MG63 (cell line): Measurements from ENCODE around the gene SYT8. TPM values are rescaled to one million over a fixed set of nuclear protein-coding genes. Genes with fewer than 3 reads are reported as not detected.

Experiments used
- DNase-seq: peaks from one replicate; pipeline ENCODE4 v3.0.0-alpha.2; 2020
- H3K27me3 ChIP-seq: fragments of 250-450 bp; sonication (Bioruptor Pico); 2 replicates; pipeline ENCODE4 v1.5.1; 2020; ENCODE audit warnings: mild to moderate bottlenecking, moderate library complexity
- H3K36me3 ChIP-seq: fragments of 250-450 bp; sonication (Bioruptor Pico); 2 replicates; pipeline ENCODE4 v1.5.1; 2020; ENCODE audit warnings: mild to moderate bottlenecking, moderate library complexity
- H3K4me3 ChIP-seq: fragments of 250-450 bp; sonication (Bioruptor Pico); 2 replicates; pipeline ENCODE4 v1.5.1; 2020; ENCODE audit warnings: mild to moderate bottlenecking, moderate library complexity
- H3K9me3 ChIP-seq: fragments of 250-450 bp; sonication (Bioruptor Pico); 2 replicates; pipeline ENCODE4 v1.5.1; 2020; ENCODE audit warnings: mild to moderate bottlenecking, moderate library complexity
- total RNA-seq: library from RNA; depleted of rRNA; stranded (reverse); fragments of >200 nt; shearing (Covaris generic); gene quantifications from 2 replicates; pipeline ENCODE4 v1.2.3, GENCODE V29; 2014; ENCODE audit warnings: low replicate concordance

SYT8 gene
- total RNA-seq, 1 experiment from 2014 or later, result not detected

- DNase-seq, result peak; percentile 86
- Histone ChIP-seq H3K36me3 (no peaks in the 10 kb centered on the region), H3K4me3 (no peak overlapping the region), H3K27me3 (no peaks in the 10 kb centered on the region), H3K9me3 (no peaks in the 10 kb centered on the region)
These were observed 7.5 kb upstream of the SYT8 start for GRCh38 chr11:1827095-1827813.

DNA sequence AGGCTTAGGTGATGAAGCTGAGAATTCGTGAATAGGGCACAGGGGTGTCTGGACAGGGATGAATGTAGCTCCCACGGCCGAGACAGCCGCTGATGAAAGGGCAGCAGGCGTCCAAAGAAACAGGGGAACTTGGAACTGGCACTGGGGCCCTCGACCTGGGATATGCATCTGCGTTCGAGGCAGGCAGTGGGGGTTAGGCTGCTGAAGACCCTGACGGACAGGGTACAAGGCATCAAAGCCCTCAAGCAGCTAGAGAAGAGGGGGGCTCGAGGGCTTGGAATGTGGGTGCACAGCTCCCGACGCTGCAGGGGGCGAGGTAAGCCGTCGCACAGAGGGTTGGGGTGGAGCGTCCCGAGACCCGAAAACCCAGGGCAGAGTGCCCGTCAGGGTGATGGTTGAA, 6.9 kb upstream of the SYT8 start:
- no peaks in the 10 kb centered on the region for H3K27me3 ChIP-seq
- no peaks in the 10 kb centered on the region for H3K36me3 ChIP-seq
- no peak overlapping the region for H3K4me3 ChIP-seq
- no peaks in the 10 kb centered on the region for H3K9me3 ChIP-seq
- DNase-seq, result no peak

DNA sequence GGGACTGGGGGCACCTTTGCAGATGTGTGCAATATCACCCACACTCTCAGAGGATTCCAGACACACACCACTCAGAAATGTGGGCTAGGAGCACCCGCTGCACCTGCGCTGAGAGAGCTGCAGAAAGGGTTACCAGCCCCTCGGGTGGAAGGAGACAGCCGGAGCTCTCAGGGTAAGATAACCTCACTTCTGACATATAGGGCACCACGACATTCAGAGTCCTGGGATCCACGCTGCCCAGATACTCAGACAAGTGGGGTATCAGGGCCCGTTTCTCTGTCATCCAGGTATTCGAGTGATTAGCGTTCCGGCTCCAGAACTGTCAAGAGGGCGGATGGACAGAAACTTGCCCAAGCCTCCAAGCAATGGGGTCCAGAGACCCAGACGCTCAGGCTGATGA, 6.2 kb upstream of the SYT8 start:
- Histone ChIP-seq H3K27me3 (no peaks in the 10 kb centered on the region), H3K36me3 (no peaks in the 10 kb centered on the region), H3K4me3 (no peak overlapping the region), H3K9me3 (no peaks in the 10 kb centered on the region)
- DNase-seq, result no peak

DNA sequence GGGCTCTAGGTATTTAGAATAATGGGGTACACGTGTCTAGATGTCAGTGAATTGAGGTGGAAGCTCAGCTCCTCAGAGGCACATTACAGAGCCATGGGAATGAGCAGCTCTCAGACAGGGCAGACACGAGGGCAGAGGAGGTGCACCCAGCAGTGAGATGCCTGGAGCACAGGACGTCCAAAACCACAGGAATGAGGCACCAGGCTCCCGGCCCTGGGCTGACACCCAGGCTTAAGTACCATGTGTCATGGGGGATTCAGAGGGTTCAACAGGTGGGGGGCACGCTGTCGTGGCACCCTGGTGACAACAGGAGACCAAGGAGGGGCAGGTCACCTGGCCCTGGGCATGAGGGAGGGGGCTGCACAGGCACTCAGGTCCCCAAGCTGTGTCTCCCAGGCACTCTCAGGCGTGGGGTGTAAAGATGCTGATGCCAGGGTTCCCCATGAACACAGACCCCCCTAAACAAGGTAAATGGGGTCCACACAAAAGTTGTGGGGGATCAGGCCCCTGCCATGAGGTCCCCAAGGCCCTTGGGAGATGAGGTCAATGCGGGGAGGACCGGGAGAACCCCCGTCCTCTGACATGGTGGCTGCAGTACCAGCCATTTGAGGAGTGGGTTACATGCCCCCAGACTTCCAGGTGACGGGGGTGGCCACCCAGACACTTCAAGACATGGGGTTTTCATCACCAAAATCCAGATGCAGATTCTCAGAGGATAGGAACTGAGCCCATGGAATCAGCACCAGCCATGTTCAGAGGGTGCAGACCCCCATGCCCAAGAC, 5.6 kb upstream of the SYT8 start:
- peak; percentile 87 for DNase-seq
- Histone ChIP-seq H3K36me3 (no peaks in the 10 kb centered on the region), H3K4me3 (no peak overlapping the region), H3K9me3 (no peaks in the 10 kb centered on the region), H3K27me3 (no peaks in the 10 kb centered on the region)

GRCh38 chr11:1830004-1830321, 4.8 kb upstream of the SYT8 start:
- Histone ChIP-seq H3K9me3 (no peaks in the 10 kb centered on the region), H3K36me3 (no peaks in the 10 kb centered on the region), H3K27me3 (no peaks in the 10 kb centered on the region), H3K4me3 (no peak overlapping the region)
- no peak for DNase-seq

GRCh38 chr11:1830322-1831223, 4.2 kb upstream of the SYT8 start:
- no peaks in the 10 kb centered on the region for H3K27me3 ChIP-seq
- H3K36me3 ChIP-seq, result no peaks in the 10 kb centered on the region
- peak; percentile 62 for DNase-seq
- no peaks in the 10 kb centered on the region for H3K9me3 ChIP-seq
- no peak overlapping the region for H3K4me3 ChIP-seq

- Histone ChIP-seq H3K27me3 (no peaks in the 10 kb centered on the region), H3K9me3 (no peaks in the 10 kb centered on the region), H3K4me3 (no peak overlapping the region), H3K36me3 (no peaks in the 10 kb centered on the region)
- DNase-seq, result no peak
These were observed 3.2 kb upstream of the SYT8 start for GRCh38 chr11:1831338-1832210.

DNA sequence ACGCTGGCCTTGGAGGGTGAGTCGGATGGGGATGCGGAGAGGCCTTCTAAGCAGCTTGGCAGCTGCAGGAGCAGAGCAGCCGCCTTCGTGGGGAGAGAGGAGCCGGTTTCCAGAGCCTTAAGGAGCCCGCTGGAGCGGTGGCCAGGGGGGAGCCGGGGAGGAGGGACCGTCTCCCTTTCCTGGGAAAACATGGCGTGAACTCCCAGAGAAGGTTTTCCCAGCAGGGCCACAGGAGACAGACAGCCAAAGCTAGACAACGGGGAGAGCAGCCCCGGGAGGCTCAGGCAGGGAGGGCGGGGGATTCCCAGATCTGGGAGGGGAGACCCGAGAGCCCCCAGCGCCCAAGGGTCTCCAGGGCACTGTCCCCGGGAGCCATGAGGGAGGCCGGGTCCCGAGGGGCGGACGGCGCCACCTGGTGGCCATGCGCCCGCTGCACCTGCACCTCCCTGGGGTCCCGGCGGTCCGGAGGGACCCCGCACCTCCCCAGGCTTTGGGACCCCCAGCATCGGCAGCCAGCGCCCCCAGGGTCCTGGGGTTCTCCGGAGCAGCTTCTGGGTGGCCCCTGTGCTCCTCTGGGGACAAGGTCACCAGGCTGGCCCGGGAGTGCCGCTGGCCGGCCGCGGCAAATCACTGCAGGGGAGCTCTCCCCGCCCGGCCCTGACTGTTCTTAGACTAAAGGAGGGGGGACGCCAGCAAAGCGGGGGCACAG, 2.4 kb upstream of the SYT8 start:
- H3K9me3 ChIP-seq, result no peaks in the 10 kb centered on the region
- no peaks in the 10 kb centered on the region for H3K27me3 ChIP-seq
- no peaks in the 10 kb centered on the region for H3K36me3 ChIP-seq
- H3K4me3 ChIP-seq, result no peak overlapping the region
- DNase-seq, result peak; percentile 40

- no peaks in the 10 kb centered on the region for H3K36me3 ChIP-seq
- no peak overlapping the region for H3K4me3 ChIP-seq
- H3K27me3 ChIP-seq, result no peaks in the 10 kb centered on the region
- no peaks in the 10 kb centered on the region for H3K9me3 ChIP-seq
- DNase-seq, result no peak
These were observed 1.9 kb upstream of the SYT8 start for GRCh38 chr11:1832920-1833295.

DNA sequence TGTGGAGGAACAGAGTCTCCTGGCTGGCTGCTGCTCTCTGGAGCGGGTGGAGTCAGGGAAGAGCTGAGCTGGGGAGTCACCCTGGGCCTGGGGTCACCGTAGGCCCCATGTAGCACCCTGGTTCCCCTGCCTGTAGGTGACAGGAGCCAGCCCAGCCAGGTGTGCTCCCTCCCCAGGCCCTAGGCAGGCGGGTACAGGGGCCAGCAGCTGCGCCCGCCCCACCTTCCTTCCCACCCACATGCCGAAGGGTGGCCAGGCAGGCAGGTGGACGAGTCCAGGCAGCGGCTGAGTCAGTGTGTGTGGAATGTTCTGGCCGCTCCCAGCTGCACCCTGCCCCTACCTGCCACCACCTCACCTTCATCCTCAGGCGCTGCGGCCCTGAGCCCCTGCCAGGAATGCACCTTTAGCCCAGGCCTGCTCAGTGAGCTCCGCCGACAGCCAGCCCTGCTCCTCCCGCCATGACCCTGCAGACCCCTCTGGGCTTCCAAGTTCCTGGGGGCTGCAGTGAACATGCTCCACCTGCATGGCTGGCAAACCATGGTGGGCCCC, 654 bp upstream of the SYT8 start:
- no peak overlapping the region for H3K4me3 ChIP-seq
- no peaks in the 10 kb centered on the region for H3K27me3 ChIP-seq
- DNase-seq, result no peak
- H3K9me3 ChIP-seq, result no peaks in the 10 kb centered on the region
- H3K36me3 ChIP-seq, result no peaks in the 10 kb centered on the region

DNA sequence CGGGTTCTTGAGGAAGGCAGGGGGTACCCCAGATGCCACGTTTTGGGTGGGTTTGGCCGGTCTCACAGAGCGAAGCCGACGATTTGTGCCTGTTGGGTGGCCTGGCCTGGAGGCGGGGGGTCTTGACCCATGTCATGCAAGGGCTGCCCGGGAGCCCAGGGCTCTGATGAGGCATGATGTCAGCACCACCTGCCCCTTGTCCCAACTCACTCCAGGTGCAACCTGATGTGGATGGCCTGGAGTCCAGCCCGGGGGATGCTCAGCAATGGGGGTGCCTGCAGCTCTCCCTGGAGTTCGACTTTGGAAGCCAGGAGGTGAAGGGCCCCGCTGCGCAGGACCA, 851 bp downstream of the SYT8 start:
- H3K9me3 ChIP-seq, result no peaks in the 10 kb centered on the region
- no peaks in the 10 kb centered on the region for H3K36me3 ChIP-seq
- H3K4me3 ChIP-seq, result no peak overlapping the region
- no peak for DNase-seq
- no peaks in the 10 kb centered on the region for H3K27me3 ChIP-seq

GRCh38 chr11:1836011-1836945, 1.5 kb downstream of the SYT8 start:
- Histone ChIP-seq H3K36me3 (no peaks in the 10 kb centered on the region), H3K4me3 (no peak overlapping the region), H3K27me3 (no peaks in the 10 kb centered on the region), H3K9me3 (no peaks in the 10 kb centered on the region)
- no peak for DNase-seq

DNA sequence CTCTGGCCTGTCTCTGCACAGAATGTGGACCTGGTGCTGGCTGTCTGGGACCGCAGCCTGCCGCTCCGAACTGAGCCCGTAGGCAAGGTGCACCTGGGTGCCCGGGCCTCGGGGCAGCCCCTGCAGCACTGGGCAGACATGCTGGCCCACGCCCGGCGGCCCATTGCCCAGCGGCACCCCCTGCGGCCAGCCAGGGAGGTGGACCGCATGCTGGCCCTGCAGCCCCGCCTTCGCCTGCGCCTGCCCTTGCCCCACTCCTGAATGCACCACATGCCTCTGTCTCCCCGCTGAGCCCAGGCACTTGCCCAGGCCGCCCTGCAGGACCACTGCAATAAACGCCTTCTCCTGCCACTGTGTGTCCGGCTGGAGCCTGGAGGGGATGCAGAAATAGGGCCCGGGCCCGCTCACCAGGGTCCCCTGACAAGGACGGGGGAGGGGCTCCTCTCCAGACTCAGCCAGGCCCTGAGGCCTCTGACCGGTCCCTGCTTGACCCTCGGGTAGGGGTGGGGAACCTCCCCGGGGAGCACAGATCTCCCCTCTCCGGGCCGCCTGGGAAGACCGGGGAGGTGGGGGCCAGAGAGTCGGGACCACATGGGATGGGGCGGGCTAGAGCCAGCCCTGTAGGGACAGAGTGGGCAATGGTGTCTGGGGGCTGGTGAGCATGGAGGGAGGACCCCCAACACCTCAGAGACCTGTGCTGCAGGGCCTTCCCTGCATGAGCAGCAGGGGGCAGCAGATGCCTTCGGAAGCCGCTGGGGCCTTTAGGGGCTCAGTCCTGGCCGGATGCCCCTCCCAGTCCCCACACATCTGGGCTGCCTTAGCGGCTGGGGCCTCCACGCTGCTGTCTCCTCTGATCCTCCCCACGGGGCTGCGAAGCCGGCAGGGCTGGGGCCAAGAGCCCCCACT, 2.6 kb downstream of the SYT8 start:
- peak; percentile 54 for DNase-seq
- no peak overlapping the region for H3K4me3 ChIP-seq
- H3K27me3 ChIP-seq, result no peaks in the 10 kb centered on the region
- no peaks in the 10 kb centered on the region for H3K36me3 ChIP-seq
- H3K9me3 ChIP-seq, result no peaks in the 10 kb centered on the region

- Histone ChIP-seq H3K27me3 (no peaks in the 10 kb centered on the region), H3K9me3 (no peaks in the 10 kb centered on the region), H3K4me3 (no peak overlapping the region), H3K36me3 (no peaks in the 10 kb centered on the region)
- no peak for DNase-seq
These were observed 3.3 kb downstream of the SYT8 start for GRCh38 chr11:1838077-1838425.
